HepG2 (cell line): ENCODE results near the gene HDDC3. TPM values are rescaled to one million over a fixed set of nuclear protein-coding genes. Genes with fewer than 3 reads are reported as not detected.
A peak's percentile ranks its signal among the peaks of the same experiment; 100 is the strongest.

Source experiments
- BCL3 ChIP-seq: sonication (generic); formaldehyde crosslinking; IDR thresholded peaks from 2 replicates; pipeline ENCODE4 v1.5.1; 2020; ENCODE audit warnings: mild to moderate bottlenecking, missing genetic modification reagents, moderate library complexity
- CERS6 ChIP-seq: sonication (generic); formaldehyde crosslinking; IDR thresholded peaks from 2 replicates; pipeline ENCODE4 v1.5.0; 2020; ENCODE audit warnings: missing genetic modification reagents
- FOXP1 ChIP-seq, 2 experiments: fragments of 450-650 bp in 1 of 2; IDR thresholded peaks; 2 replicates each; pipeline ENCODE4 v1.6.1; 2017 to 2018; ENCODE audit warnings: antibody characterized with exemption in 1 of 2
- GATAD1 ChIP-seq: IDR thresholded peaks from 2 replicates; pipeline ENCODE4 v1.6.1; 2016; ENCODE audit warnings: missing genetic modification reagents, missing compliant biosample characterization
- HNRNPH1 ChIP-seq: fragments of 200-400 bp; formaldehyde crosslinking; optimal IDR thresholded peaks from 2 replicates; pipeline ENCODE3; 2017; ENCODE audit warnings: mild to moderate bottlenecking, low read depth, low read length
- JDP2 ChIP-seq: sonication (generic); formaldehyde crosslinking; IDR thresholded peaks from 2 replicates; pipeline ENCODE4 v1.8.1; 2022; ENCODE audit warnings: missing genetic modification reagents, borderline replicate concordance
- KDM5A ChIP-seq: fragments of 200-600 bp; sonication (generic); IDR thresholded peaks from 2 replicates; pipeline ENCODE4 v1.7.0; 2018; ENCODE audit warnings: antibody characterized with exemption, mild to moderate bottlenecking, low read length, borderline replicate concordance
- KMT2A ChIP-seq: sonication (generic); formaldehyde crosslinking; IDR thresholded peaks from 2 replicates; pipeline ENCODE4 v1.4.0; 2020; ENCODE audit warnings: missing genetic modification reagents
- NFKB2 ChIP-seq: sonication (generic); formaldehyde crosslinking; IDR thresholded peaks from 2 replicates; pipeline ENCODE4 v1.4.0; 2020; ENCODE audit warnings: missing genetic modification reagents, borderline replicate concordance
- PLRG1 ChIP-seq: fragments of 450-650 bp; conservative IDR thresholded peaks from 2 replicates; pipeline ENCODE4 v1.6.1; 2016
- SMC3 ChIP-seq: IDR thresholded peaks from 2 replicates; pipeline ENCODE4 v1.6.1; 2011; ENCODE audit warnings: low read length, improper control_type of control experiment
- TFAP4 ChIP-seq: sonication (generic); IDR thresholded peaks from 2 replicates; pipeline ENCODE4 v1.6.1; 2016; ENCODE audit warnings: low read depth, borderline replicate concordance
- U2AF2 ChIP-seq: fragments of 200-400 bp; formaldehyde crosslinking; IDR thresholded peaks from 2 replicates; pipeline ENCODE4 v1.6.1; 2017; ENCODE audit warnings: low read depth, mild to moderate bottlenecking, low read length
- XBP1 ChIP-seq: sonication (generic); formaldehyde crosslinking; IDR thresholded peaks from 2 replicates; pipeline ENCODE4 v1.5.0; 2020; ENCODE audit warnings: missing genetic modification reagents
- YEATS2 ChIP-seq: sonication (generic); formaldehyde crosslinking; IDR thresholded peaks from 2 replicates; pipeline ENCODE4 v1.4.0; 2020; ENCODE audit warnings: missing genetic modification reagents, borderline replicate concordance
- ZBTB26 ChIP-seq: IDR thresholded peaks from 2 replicates; pipeline ENCODE4 v1.6.1; 2016; ENCODE audit warnings: missing compliant biosample characterization, missing genetic modification reagents, borderline replicate concordance
- ZNF280B ChIP-seq: sonication (generic); formaldehyde crosslinking; IDR thresholded peaks from 2 replicates; pipeline ENCODE4 v1.5.0; 2020; ENCODE audit warnings: missing genetic modification reagents, mild to moderate bottlenecking, borderline replicate concordance
- ZNF556 ChIP-seq: sonication (generic); formaldehyde crosslinking; IDR thresholded peaks from 2 replicates; pipeline ENCODE4 v1.4.0; 2020; ENCODE audit warnings: mild to moderate bottlenecking, missing genetic modification reagents, borderline replicate concordance
- ZNF614 ChIP-seq: IDR thresholded peaks from 2 replicates; pipeline ENCODE4 v1.6.1; 2018; ENCODE audit warnings: missing biosample characterization, missing genetic modification reagents, inconsistent platforms, borderline replicate concordance
- ZNF772 ChIP-seq: sonication (generic); formaldehyde crosslinking; IDR thresholded peaks from 2 replicates; pipeline ENCODE4 v1.5.0; 2020; ENCODE audit warnings: mild to moderate bottlenecking, missing genetic modification reagents
- ZNF841 ChIP-seq: sonication (generic); formaldehyde crosslinking; IDR thresholded peaks from 2 replicates; pipeline ENCODE4 v1.8.1; 2023; ENCODE audit warnings: missing genetic modification reagents, borderline replicate concordance
- ZNF850 ChIP-seq: sonication (generic); formaldehyde crosslinking; conservative IDR thresholded peaks from 2 replicates; pipeline ENCODE4 v1.9.0; 2021; ENCODE audit warnings: mild to moderate bottlenecking, missing genetic modification reagents
- ZSCAN30 ChIP-seq: sonication (generic); formaldehyde crosslinking; IDR thresholded peaks from 2 replicates; pipeline ENCODE4 v1.5.0; 2020; ENCODE audit warnings: mild to moderate bottlenecking, missing genetic modification reagents
- polyA plus RNA-seq, 8 experiments: library from polyadenylated mRNA; depleted of rRNA in 3 of 8; stranded (reverse) in 7 of 8; unstranded in 1 of 8; fragments of >200 nt; fragmentation: Illumina TruSeq in 4 of 8; extraction: Trizol in 4 of 8; gene quantifications; 2 replicates each; pipeline versions ENCODE4 v1.2.1 to v1.2.3, GENCODE V29; 2011 to 2016; ENCODE audit warnings: low read depth in 4 of 8, missing spikeins in 1 of 8, mixed read lengths in 1 of 8; ENCODE audit not compliant: insufficient read depth in 1 of 8
- total RNA-seq, 5 experiments: library from RNA; depleted of rRNA; stranded (reverse); fragments of >200 nt; fragmentation: Illumina TruSeq; extraction: Trizol; gene quantifications; 2 replicates each; pipeline ENCODE4 v1.2.3, GENCODE V29; 2016; ENCODE audit warnings: low read depth in 1 of 5

HDDC3 gene
- total and polyA plus RNA-seq, 2 of the 13 experiments (the other 11 are each of a cell fraction or from before 2014, with no cell fraction given), result 18.7 to 28.3 TPM

GRCh38 chr15:90893175-90894090, 38.9 kb downstream of the HDDC3 start (continued):
- TF ChIP-seq ZNF556 (no peak), ZNF280B (CRISPR knock-in tag) (no peak), ZSCAN30 (CRISPR knock-in tag) (no peak), ZNF772 (CRISPR knock-in tag) (0 out of 2 replicates have a peak, but pooled peaks have one; percentile 40), KDM5A (peak; percentile 91), ZNF850 (CRISPR knock-in tag) (no peak), SMC3 (no peak), HNRNPH1 (no peak), U2AF2 (no peak), KMT2A (CRISPR knock-in tag) (peak; percentile 48; the same call in 1 of the 2 replicates), PLRG1 (no peak), BCL3 (peak; percentile 44; the same call in 1 of the 2 replicates), FOXP1 (IDR thresholded peaks at IDR 0.05) (no peak), FOXP1 (CRISPR knock-in tag; IDR thresholded peaks at IDR 0.05) (no peak), ZNF614 (CRISPR knock-in tag) (no peak; the same call in 1 of the 2 replicates), ZNF841 (CRISPR knock-in tag) (no peak), ZBTB26 (CRISPR knock-in tag) (no peak), CERS6 (CRISPR knock-in tag) (no peak), GATAD1 (CRISPR knock-in tag) (peak; percentile 89), JDP2 (CRISPR knock-in tag) (no peak), YEATS2 (CRISPR knock-in tag) (peak; percentile 79), NFKB2 (no peak), TFAP4 (peak; percentile 38; the same call in 1 of the 2 replicates), XBP1 (no peak)
